Skeletal muscle cell (primary cell): ENCODE measurements around the gene CORO1C.
"Not testable (repeated sequence)": the region's sequence is repeated elsewhere in the genome, so short reads cannot be mapped to it uniquely, and the experiment has no call there.

Source experiments
- DNase-seq: peaks from one replicate; pipeline ENCODE4 v3.0.0-alpha.2; 2010; ENCODE audit warnings: low read depth
- H3K4me3 ChIP-seq: 2 replicates; pipeline ENCODE4 v1.5.1; 2011; ENCODE audit warnings: low read depth, mild to moderate bottlenecking, control low read depth, low read length, moderate library complexity

Gene CORO1C

DNA sequence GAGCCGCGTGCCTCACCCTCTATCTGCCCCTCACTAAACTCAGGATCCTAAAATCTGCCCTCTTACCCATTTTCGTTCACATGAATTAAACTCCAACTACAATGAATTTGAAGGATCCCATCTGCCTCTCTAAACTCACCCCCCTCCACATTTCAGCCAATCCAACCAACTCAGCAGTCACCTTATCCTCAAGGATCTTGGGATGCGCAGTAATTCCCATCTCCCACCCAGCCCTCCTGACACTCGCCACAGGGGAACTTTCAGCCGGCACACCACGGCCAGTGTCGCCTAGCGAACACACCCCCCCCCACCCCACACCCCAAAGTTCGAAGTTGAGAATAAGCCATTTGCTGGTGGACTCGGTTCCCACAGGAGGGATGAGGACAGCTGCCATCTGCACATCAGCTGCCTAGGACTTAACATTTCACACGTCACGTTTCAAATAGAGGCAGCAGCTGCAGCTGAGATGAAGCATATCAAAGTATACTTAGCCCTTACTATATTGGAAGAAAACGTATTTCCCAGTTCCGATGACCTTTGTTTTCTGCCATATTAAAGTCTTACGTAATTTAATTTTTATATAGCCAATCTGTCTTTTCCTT is 88.9 kb downstream of the CORO1C start:
- DNase-seq = peak; percentile 43
- no peak overlapping the region for H3K4me3 ChIP-seq

DNA sequence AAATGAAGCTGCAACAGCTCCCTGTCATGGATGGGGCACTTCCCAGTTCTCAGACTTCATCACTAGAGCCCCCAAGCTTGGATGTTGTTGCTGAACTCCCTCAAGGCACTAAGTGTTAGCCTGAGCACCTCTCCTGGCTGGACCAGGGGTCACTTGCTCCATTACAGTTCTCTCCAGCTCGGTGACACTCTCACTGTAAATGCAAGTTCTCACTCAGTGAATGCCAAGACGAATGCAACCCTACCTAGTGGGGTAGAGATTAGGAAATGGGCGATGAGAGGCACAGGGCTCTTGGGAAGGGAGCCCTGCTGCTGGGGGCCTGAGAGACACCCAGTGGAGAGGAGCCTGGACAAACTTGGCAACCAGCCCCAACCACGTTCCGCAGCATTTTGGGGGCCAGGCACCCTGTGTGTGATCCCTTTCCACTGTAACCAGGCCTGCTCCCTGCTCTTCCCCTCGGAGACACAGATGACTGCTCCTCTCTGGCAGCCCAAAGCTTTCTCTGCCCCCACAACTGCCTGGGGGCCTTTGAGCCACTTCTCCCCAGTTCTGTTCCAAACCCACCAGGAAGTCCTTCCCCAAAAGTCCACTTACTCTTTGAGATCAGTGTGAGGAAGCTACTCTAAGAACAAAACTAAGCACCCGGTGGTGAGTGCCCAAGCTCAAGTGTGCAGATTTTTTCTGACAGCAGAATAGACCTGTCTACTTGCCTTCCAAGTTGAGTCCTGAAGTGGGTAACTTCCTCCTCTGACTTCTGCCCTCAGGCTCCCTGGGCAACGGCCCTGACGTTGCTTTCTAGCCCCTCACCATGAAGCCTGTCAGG is 89.7 kb downstream of the CORO1C start:
- H3K4me3 ChIP-seq = no peak overlapping the region
- DNase-seq = no peak

DNA sequence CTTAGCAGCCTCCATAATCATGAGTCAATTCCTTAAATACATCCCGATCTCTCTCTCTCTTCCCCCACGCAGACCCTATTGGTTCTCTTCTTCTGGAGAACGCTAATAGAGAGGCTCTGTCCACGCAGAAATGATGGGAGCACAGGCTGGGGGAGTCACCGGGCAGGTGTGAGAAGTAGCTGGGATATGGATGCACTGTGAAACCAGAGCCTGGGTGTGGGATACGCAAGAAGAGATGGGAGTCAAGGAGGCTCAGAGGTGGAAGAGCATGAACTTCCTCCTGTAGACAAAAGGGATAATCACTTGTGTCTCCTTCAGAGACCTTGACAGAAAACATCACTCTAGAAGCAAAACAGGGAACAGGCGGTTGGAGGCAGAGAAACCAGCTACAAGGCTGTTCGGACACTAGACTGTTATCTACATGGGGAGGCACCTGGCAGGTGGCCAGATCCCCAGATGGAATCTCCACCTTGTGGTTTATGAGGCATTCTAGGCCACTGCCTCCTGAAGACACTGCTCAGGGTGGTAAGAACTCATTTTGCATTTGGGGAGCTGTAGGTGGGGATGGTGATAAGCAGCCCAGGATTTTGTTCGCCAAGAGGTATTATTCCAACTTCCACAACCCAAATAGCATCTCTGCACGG is 90.4 kb downstream of the CORO1C start:
- H3K4me3 ChIP-seq = no peak overlapping the region
- no peak for DNase-seq

DNA sequence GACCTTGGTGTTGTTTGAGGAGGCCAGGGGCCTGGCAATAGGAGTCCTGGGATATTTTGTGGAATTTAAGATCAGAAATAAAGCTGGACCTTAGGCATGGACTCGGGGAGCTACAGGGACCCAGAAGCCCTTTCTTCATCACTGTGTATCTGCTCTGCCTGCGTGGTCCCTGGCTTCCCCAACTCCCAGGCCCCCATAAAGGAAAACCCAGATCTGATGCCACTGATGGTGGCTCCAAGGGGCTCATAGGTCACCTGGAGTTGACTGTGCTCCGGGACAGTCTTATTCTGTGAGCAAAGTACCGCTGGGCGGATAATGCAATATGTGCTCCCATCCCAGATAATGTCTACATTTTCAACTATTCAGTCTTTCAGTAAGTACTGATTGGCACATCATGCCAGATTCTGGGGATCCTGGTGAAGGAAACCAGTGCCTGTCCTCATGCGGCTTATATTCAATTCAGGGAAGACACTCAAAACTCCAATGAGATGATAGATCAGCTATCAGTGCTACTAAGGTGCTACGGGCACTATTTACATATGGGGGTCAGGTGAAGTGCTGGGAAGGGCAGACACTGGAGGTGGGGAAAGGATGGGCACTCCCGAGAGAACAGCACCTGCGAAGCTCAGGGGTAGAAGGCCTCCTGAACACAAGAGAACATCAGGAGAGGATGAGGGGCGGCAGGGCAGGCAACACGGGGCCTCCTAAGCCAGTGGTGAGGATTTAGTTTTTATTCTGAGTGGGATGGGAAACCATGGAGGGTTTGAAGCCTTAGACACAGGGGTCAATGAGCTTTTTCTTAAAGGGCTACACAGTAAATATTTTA is 92.1 kb downstream of the CORO1C start:
- no peak for DNase-seq

DNA sequence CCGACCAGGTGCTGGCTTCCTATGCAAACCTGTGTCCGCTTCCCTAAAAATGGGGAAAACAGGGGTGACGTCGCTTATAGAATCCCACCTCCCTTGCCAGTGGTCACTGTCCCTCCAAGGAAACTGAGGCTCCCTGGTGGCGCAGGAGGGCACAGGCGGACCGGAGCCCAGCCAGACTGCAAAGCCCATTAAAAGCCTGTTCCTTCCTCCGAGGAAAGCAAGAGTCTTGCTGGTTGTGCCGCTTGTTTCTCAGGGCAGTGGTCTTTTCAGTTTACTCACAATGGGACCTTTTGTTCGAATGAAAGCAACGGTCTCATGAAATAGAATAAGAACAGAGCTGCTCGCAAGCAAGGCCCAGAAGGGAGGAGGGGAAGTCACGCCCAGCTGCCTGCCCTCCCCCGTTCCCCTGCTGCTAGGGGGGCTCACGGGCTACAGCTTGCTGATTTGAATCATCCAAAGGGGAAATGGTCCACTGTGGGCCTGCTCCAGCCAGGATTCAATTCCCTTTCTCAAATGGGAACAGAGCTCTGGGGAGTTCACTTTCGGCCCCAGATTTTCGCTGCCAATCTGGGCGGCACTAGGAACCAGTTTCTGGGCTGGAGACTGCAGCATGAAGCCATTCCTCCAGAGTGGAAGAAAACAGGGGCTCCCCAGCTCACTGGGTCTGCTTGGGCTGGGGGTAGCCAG is 93.0 kb downstream of the CORO1C start:
- H3K4me3 ChIP-seq = no peak overlapping the region
- DNase-seq = no peak

More for the DNA sequence above, 92.1 kb downstream of the CORO1C start:
- no peak overlapping the region for H3K4me3 ChIP-seq

DNA sequence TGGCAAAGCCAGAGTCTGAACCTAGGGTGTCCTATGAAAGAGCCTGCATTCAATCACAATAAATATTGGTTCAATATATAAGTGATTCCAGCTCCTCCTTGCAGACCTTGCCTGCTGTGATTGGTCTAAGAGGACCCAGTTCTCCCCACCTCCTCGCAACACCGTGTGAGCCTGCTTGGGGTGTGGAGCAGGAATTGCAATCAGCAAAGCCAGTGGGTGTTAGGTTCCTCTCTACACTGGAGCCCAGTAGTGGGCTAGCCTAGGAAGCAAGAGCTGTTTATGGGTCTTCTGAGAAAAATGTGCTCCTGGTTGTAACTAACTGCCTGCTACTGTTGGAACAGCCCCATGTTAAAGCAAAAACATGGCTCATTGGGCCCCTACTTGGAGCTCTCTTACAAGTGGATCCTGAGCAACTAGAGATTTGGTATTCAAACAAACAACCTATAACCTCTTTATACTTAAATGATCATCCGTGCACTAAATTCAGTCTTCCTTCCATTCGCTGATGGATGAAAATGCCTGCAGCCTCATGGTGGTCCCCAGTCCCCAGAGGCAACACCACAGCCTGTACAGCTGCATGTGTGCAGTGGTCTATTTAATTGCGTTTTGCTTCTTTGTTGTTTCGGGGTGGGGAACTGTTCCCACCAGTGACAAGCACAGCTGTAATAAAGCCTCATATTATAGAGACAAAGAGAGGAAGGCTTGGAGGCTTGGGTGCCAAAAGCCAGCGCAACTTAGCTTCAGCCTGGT is 93.9 kb downstream of the CORO1C start:
- DNase-seq = no peak
- no peak overlapping the region for H3K4me3 ChIP-seq

DNA sequence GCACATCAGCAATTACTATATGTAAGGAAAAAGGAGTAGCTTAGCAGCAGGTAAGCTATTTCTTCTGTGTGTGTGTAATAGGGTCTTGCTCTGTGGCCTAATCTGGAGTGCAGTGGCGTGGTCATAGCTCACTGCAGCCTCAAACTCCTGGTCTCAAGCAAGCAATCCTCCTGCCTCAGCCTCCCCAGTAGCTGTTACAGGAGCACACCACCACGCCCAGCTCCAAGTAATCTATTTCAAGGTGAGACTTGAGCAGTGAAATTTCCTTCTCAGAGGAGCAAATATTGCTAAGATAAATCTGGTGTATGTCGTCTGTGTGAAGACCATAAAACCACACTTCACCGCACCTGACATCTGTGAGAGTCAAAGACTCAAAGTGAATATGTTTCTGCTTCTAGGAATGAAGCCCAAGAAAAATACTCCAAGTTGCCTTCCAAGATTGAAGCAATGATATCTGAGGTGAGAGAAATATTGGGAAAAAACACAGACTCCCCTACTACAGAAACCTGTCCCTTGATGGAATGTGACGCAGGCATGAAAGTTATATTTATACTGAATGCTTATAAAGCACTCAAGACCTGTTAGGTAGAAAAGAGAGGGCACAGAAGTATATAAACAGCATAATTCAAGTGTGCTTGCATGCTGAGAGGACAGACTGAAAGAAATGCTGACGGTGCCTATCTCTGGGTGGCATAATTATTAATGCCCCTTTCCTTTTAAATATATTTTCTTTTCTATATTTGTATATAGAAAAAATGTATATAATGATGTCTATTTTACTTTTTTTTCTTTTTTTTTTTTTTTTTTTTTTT is 95.1 kb downstream of the CORO1C start:
- H3K4me3 ChIP-seq = no peak overlapping the region
- DNase-seq = no peak

DNA sequence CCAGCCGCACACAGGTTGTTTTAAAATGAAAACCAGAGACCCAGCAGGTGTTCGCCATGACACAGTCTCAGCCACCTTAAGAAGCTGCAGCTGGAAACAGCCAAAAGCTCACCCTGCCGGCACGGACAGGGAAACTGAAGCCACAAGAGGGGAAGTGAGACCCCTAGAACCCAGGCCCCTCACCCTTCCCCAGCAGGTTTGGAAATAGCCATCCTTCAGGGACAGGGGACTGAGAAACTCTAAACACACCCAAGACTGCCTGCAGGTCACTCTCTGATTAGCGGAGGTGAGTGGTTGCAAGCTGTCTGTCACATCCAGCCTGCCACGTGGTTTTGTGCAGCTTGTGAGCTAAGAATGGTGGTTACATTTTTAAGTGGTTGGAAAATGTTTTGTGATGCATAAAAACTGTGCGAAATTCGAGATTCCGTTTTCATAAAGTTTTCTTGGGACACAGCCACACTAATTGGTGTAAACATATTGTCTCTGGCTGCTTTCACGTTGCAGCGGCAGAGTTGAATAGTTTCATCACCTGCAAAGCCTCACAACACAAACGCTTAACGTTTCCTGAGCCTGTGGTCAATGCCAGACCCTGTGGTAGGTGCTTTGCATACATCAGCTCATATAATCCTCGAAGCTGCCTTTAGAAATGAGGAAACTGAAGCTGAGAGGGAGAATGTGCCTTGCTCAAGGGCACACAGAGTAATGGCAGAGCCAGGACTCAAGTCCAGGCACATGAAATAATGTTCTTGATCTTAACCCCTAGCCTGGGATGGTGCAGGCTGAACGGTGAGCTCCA is 95.9 kb downstream of the CORO1C start:
- no peak for DNase-seq
- H3K4me3 ChIP-seq = no peak overlapping the region

DNA sequence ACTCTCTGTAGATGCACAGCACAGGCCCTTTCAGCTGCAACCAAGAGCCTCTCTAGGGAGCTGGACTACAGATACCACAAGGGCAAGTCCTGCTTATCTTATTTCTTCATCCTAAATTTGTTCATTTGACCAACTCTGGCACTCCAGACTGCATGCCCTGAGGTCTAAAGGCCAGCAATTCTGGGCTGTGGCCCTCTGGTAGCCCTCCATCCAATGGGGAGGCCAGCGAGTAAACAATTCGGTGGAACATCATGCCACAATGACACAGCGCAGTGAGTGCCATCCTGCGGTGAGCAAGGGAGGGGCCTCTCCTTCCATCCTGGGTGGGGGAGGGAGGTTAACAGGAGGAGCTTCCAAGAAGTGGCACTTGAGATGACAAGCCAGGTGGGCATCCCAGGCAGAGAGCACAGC is 97.0 kb downstream of the CORO1C start:
- DNase-seq = no peak
- H3K4me3 ChIP-seq = no peak overlapping the region

DNA sequence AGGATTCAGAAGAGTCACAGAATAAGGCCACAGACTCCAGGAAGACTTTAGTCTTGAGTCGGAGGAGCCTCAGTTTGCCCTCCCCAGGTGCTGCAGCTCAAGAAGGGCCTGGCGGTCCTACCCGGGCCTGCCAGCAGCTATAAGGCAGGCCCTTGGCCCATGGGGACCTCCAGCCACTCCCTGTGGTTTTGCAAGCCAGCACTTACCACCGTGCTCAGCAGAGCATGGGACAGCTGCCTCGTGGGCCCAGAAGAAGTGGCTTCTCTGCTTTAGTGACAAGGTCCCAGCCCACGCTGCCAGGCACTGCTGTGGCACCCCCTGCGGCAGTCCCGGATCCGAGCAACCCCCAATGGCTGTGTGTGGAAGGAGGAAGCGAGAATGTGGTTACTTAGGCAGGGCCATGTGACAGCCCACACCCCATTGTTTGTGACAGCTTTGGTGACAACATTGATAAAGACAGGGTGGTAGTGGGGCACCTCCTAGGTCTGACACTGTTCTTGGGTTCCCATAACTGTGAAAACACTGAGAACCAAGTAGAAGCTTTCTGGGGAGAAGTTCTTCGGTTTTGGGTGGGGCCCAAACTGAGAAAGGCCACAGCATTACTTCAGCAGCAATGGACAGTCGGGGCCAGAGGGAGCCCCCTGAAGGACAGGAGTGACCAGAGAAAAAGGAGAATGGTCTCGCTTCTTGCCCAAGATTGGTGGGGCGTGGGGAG is 97.6 kb downstream of the CORO1C start, which contains the start of gene SELPLG:
SELPLG (minus strand) TSS at position 361 of the 715 bp plus-strand sequence. CDS start 9,587 bp downstream, outside the sequence.
- no peak within 1 kb of the TSS for H3K4me3 ChIP-seq
- DNase-seq = no peak

DNA sequence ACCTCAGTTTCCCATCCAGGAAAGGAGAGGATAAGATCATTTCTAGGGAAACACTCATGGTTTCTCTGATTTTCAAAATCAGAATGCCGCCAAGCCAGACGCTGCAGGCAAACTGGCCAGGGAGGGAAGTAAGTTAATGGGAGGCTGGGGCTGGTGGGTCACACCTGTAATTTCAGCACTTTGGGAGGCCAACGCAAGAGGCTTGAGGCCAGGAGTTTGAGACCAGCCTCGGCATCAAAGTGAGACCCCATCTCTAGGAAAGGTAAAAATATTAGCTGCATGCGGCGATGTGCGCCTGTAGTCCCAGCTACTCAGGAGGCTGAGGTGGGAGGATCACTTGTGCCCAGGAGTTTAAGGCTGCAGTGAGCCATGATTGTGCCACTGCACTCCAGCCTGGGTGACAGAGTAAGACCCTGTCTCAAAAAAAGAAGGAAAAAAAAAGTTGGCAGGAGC is 98.2 kb downstream of the CORO1C start:
- DNase-seq = no peak
- H3K4me3 ChIP-seq = no peak overlapping the region

DNA sequence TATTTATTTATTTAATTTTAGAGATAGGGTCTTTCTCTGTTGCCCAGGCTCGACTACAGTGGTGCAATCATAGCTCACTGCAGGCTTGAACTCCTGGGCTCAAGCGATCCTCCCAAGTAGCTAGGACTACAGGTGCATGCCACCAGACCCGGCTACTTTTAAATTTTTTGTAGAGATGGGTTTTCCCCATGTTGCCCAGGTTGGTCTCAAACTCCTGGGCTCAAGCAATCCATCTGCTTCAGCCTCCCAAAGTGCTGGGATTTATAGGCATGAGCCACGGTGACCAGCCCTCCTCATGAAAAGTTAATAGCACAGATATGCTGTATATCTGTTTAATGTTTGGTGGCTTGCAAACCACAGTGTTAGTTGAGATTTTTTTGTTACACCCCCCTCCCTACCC is 100.1 kb downstream of the CORO1C start:
- H3K4me3 ChIP-seq, DNase-seq: not testable (repeated sequence)

DNA sequence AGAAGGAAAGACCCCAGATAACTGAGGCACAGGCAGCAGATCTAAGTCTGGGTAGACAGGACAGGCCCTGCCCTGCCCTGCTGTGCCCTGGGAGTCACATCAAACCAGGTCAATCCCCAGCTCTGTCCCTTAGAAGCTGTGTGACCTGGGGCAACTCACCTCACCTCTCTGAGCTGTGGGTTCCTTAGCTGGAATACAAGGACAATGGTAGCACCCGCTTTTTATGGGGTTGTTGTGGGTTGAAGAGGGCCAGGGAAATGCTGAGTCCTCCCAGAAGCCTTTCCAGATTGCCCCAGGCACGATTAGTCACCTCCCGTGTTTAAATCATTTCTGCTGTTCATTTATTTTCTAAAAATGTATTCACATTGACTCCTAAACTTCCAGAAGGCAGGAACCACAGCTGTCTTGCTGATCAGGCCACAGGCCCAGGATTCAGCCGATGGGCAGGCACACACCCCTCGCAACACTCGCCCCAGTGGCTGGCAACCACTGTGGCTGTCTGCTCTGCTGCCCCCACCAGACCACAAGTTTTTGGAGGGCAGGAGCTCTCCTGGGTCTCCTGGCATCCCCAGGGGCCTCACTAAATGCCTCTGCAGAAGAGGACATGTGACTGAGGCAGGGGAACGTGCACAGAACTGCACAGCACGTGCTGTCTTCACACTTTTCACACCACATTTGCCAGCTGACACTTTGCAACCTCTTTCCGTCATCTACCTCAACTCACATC is 100.7 kb downstream of the CORO1C start:
- H3K4me3 ChIP-seq = no peak overlapping the region
- no peak for DNase-seq

DNA sequence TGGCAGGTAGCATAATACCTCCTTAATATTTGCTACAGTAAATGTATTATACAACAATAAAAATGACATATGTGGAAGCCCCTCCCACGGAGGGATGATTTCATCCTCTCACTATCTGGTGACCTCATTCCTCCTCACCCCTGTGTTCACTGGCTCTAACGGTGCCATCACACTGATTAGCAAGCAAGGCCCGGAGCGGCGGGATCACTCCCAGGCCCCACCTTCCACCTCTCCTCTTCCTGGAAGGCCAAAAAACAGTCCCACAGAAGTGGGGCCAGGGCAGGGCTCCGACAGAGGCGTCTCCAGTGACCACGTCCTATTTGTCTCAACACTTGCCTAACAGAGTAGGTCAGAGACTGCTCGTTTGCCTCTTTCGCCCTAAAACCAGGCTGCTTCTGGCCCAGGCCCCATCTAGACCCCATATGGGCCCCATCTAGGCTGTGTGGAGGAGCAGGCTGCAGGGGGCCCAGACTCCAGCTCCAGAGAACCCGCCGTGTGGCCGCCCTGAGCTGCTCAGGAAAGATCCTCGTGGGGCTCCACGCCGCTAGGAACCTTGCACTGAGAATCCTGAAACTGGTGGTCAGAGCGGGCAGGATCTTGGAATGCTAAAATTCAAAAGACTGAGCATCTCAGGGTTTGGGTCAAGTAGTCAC is 101.4 kb downstream of the CORO1C start:
- peak; percentile 40 for DNase-seq
- H3K4me3 ChIP-seq = no peak overlapping the region

DNA sequence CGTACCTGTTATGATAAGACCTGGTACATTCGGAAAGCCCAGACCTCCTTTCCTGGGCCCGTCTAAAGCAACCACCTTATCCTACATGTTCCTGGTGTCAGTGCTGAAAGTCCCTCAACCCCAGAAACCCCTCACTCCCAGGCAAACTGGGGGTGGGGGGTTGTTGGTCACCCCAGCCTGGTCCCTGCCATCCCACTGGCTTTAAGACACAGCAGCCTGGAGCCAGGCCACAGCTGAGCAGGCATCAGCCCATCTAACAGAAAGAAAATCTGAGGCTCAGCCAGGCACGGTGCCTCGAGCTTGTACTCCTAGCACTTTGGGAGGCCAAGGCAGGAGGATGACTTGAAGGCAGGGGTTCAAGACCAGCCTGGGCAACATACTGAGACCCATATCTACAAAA is 102.2 kb downstream of the CORO1C start:
- no peak overlapping the region for H3K4me3 ChIP-seq
- DNase-seq = no peak
